GM12878 (cell line): Measurements from ENCODE around the gene RHCG.

Experiments used
- CTCF ChIP-seq, 3 experiments: IDR thresholded peaks in 2 of 3; conservative IDR thresholded peaks in 1 of 3; 2 replicates each; pipeline ENCODE4 v1.5.1; 2011; ENCODE audit warnings: low read depth in 3 of 3, low read length in 3 of 3, mild to moderate bottlenecking in 3 of 3, control low read depth in 2 of 3, moderate library complexity in 2 of 3, inconsistent platforms in 1 of 3, mixed read lengths in 1 of 3; ENCODE audit not compliant: control insufficient read depth in 2 of 3, insufficient read depth in 1 of 3; ENCODE audit errors: extremely low read depth in 1 of 3
- IKZF1 ChIP-seq: fragments of 450-650 bp; conservative IDR thresholded peaks from 2 replicates; pipeline ENCODE4 v1.6.1; 2017; ENCODE audit warnings: antibody characterized with exemption, mild to moderate bottlenecking
- REST ChIP-seq: IDR thresholded peaks from 2 replicates; pipeline ENCODE4 v1.6.1; 2012; ENCODE audit warnings: mild to moderate bottlenecking, low read depth, low read length
- SUPT20H ChIP-seq: IDR thresholded peaks from 2 replicates; pipeline ENCODE4 v1.6.1; 2011; ENCODE audit warnings: low read depth, mild to moderate bottlenecking, low read length, moderate library complexity, borderline replicate concordance; ENCODE audit not compliant: control insufficient read depth
- TARDBP ChIP-seq: IDR thresholded peaks from 2 replicates; pipeline ENCODE4 v1.6.1; 2016; ENCODE audit warnings: borderline replicate concordance
- TBL1XR1 ChIP-seq: IDR thresholded peaks from 2 replicates; pipeline ENCODE4 v1.6.1; 2012; ENCODE audit warnings: low read depth, low read length, improper control_type of control experiment
- ZBED1 ChIP-seq: IDR thresholded peaks from 2 replicates; pipeline ENCODE4 v1.6.1; 2016; ENCODE audit warnings: borderline replicate concordance
- ZBTB33 ChIP-seq: fragments of 450-650 bp; IDR thresholded peaks from 2 replicates; pipeline ENCODE4 v1.6.1; 2017; ENCODE audit warnings: mild to moderate bottlenecking

GRCh38 chr15:89489376-89489775 is 7.0 kb downstream of the RHCG start:
- TF ChIP-seq CTCF (IDR thresholded peaks at IDR 0.05 in 2 of 3, conservative IDR thresholded peaks at IDR 0.05 in 1 of 3; ENCODE audit: control insufficient read depth in 2 of 3, extremely low read depth in 1 of 3, insufficient read depth in 1 of 3, low read depth in 3 of 3, low read length in 3 of 3) (no peak), ZBED1 (no peak), REST (no peak), ZBTB33 (no peak), IKZF1 (no peak), TBL1XR1 (no peak), SUPT20H (no peak), TARDBP (no peak)
